Mononuclear cell (primary cell): ENCODE results near the gene GMPPB. TPM values are rescaled to one million over a fixed set of nuclear protein-coding genes. Genes with fewer than 3 reads are reported as not detected.
A peak's percentile ranks its signal among the peaks of the same experiment; 100 is the strongest.
"Not testable (repeated sequence)": the region's sequence is repeated elsewhere in the genome, so short reads cannot be mapped to it uniquely, and the experiment has no call there.

Experiments used
- H3K27me3 ChIP-seq: 2 replicates; pipeline ENCODE4 v1.6.0; 2011; ENCODE audit warnings: low read length, control low read depth; ENCODE audit not compliant: insufficient read depth
- H3K4me1 ChIP-seq: 2 replicates; pipeline ENCODE4 v1.5.1; 2011; ENCODE audit warnings: mild to moderate bottlenecking, low read length, control low read depth; ENCODE audit not compliant: insufficient read depth
- H3K4me3 ChIP-seq: 2 replicates; pipeline ENCODE4 v1.5.1; 2011; ENCODE audit warnings: mild to moderate bottlenecking, low read length, moderate library complexity
- H3K9me3 ChIP-seq: 2 replicates; pipeline ENCODE4 v1.5.1; 2011; ENCODE audit warnings: low read depth, mild to moderate bottlenecking, control low read depth, low read length
- total RNA-seq: library from RNA; depleted of rRNA; stranded (reverse); fragments of >200 nt; gene quantifications from one replicate; pipeline ENCODE4 v1.2.3, GENCODE V29; 2012

GMPPB gene
- total RNA-seq, 1 donor, result 13.3 TPM

- H3K4me1 ChIP-seq, result peaks cover 19% of the 10 kb centered on the region
- H3K9me3 ChIP-seq, H3K4me3 ChIP-seq, H3K27me3 ChIP-seq: not testable (repeated sequence)
Observed at GRCh38 chr3:49694409-49695070, 29.2 kb downstream of the GMPPB start.

- H3K4me1 ChIP-seq, result peaks cover 31% of the 10 kb centered on the region
- H3K27me3 ChIP-seq, H3K9me3 ChIP-seq: not testable (repeated sequence)
Observed at GRCh38 chr3:49691481-49691880, 32.3 kb downstream of the GMPPB start.

DNA sequence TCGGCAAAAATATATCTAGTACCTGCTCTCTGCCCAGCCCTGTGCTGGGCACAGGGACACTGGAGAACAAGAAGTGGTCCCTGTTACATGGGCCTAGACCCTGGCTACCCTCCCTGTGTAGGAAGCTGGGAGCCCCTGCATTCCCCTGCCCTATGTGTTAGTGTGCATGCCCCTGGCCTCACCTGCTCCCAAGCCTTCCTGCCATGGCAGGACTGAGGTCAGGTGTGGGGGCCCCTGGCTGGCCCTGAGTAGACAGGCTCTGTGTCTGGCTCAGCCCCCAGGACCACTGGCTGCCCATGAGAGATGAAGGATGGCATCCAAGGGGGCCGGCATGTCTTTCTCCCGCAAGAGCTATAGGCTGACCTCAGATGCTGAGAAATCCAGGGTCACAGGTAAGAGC is 32.9 kb downstream of the GMPPB start:
- not testable (repeated sequence) for H3K27me3 ChIP-seq, H3K4me3 ChIP-seq, H3K9me3 ChIP-seq
- peaks cover 34% of the 10 kb centered on the region for H3K4me1 ChIP-seq

More at GRCh38 chr3:49691481-49691880, 32.3 kb downstream of the GMPPB start:
- not testable (repeated sequence) for H3K4me3 ChIP-seq

GRCh38 chr3:49689908-49690624 is 33.7 kb downstream of the GMPPB start:
- not testable (repeated sequence) for H3K27me3 ChIP-seq, H3K9me3 ChIP-seq
- Histone ChIP-seq H3K4me3 (peak overlapping the region; percentile 95), H3K4me1 (peaks cover 34% of the 10 kb centered on the region)

DNA sequence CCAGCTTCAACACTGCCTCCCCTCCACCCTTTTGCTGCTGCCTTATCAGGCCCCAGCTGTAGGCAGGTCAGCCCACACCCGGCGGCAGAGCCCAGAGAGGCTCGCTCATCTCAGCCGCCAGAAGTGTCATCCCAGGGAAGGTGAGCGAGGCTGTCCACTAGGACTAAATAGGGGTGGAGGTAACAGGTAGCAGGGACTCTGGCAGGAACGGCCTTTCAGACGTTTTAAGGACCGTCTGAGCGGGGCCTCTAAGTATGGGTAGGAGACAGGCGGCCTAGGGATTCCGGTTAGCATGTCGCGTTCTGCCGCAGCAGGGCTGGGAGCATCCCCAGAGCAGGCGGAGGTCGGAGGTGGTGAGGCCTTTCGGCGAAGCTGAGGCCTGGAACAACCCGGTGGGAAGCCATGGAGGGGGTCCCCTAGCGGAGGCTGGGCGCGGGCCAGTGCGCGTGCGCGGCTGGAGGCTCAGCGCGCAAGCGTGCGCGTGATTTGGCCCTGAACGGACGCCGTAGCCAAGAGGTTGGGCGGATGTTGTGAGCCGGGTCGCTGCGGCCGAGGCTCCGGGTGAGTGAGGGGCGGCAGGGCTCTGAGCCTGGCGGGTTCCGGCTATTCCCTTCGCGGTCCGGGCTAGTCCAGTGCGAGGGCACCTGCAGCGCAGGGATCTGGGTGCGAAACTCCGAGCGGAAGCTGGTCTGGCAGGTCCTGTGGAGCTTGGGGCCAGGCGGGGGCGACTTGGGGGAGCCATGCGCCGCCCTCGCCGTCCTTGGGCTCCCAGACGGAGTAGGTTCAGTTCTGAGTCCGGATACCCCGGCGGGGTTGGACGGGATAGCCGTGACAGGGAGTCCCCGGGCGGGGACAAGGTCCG is 34.5 kb downstream of the GMPPB start, which contains the start of the genes MST1 and RNF123:
Gene MST1, minus strand, starts transcription at position 429 of the 862 bp plus-strand sequence. CDS start 783 bp downstream, outside the sequence.
Gene RNF123, plus strand, starts transcription at position 512 of the 862 bp plus-strand sequence. CDS start 1,609 bp downstream, outside the sequence.
- H3K27me3 ChIP-seq, result no peaks in the 10 kb centered on the region
- peak within 1 kb of the TSS; percentile 95 for H3K4me3 ChIP-seq
- H3K9me3 ChIP-seq, result no peaks in the 10 kb centered on the region
- H3K4me1 ChIP-seq, result peaks cover 34% of the 10 kb centered on the region

DNA sequence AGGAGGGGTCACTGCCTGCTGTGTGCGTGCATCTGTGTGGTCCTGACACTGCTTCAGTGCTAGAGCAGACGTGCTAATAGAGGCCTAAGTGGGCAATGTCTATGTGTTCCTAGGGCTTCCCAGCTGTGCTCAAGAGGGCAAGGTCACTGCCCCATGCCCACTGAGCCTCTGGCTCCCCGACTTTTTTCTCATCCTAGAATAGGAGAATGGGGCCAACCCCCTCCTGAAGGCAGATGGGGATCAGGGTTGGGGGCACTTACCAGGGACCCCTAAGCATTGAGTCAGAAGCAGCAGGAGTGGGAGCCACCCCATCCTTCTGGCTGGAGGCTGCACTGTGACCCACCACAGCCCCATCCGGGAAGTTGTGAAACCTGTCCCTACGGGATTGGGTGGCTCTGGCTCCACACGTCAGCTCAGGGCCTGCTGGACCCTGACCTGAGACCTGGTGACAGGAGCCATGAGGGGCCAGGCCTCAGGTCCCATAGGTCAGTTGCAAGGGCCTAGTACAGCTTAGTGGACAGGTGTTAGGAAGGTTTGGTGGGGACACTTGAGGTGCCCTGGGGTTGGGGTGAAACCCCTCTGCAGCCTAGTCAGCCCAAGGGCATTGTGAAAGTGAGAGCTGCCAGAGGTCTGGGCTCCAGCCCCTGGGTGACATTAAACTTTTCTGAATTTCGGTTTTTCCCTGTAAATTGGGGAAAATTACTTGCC is 35.3 kb downstream of the GMPPB start:
- not testable (repeated sequence) for H3K9me3 ChIP-seq, H3K27me3 ChIP-seq
- H3K4me1 ChIP-seq, result peaks cover 34% of the 10 kb centered on the region
- H3K4me3 ChIP-seq, result peak overlapping the region; percentile 95

- H3K27me3 ChIP-seq, H3K4me3 ChIP-seq, H3K9me3 ChIP-seq: not testable (repeated sequence)
- H3K4me1 ChIP-seq, result peaks cover 34% of the 10 kb centered on the region
Observed at GRCh38 chr3:49687424-49687795, 36.3 kb downstream of the GMPPB start.

DNA sequence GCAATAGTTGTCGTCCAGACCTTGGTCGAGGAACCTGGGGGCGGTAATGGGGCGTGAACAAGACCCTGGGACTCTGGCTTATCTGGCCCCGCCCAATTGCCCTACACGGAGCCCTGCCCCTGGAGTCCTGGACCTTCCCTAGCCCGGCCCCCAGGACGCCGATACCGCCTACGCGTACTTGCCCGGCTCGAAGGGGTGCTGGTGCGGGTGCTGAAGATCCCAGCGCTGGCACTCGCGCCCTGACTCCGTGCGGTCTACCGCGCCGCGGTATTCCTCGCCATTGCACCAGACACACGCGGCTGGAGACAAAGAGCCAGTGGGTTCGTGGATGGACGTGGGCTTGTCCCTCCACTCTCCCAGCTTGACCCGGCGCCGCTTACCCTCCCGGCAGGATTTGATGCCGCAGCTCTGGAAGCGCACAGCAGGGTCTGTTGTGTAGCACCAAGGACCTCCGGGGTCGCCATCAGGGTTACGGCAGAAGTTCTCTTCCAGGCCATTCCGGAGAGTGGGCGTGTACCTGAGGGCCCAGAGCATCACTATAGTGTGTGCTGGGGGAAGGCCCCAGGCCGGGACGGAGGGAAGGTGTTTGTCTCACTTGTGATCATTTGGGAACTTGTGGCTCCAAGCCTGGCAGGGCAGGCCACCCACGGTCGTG is 36.9 kb downstream of the GMPPB start:
- not testable (repeated sequence) for H3K4me3 ChIP-seq, H3K9me3 ChIP-seq, H3K27me3 ChIP-seq
- H3K4me1 ChIP-seq, result peaks cover 34% of the 10 kb centered on the region

- H3K9me3 ChIP-seq, H3K27me3 ChIP-seq, H3K4me3 ChIP-seq: not testable (repeated sequence)
- H3K4me1 ChIP-seq, result peaks cover 31% of the 10 kb centered on the region
Observed at GRCh38 chr3:49686346-49686745, 37.4 kb downstream of the GMPPB start.

DNA sequence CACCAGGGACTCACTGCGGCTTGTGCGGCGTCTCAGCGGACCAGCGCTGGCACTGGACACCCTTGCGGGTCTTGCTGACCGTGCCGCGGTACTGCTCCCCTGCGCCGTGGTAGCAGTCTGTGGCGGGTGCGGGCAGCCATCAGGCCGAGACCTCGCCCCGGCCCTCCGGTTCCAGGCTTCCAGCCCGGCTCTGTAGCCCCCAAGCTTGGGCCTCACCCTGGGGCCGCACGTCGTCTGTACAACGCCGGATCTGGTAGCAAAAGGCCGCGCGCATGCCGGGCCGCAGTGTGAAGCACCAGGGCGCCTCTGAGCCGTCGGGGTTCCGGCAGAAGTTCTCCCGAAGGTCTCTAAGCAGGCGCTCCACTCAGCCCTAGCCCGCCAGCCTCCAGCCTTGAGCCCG is 37.9 kb downstream of the GMPPB start:
- not testable (repeated sequence) for H3K27me3 ChIP-seq, H3K4me3 ChIP-seq, H3K9me3 ChIP-seq
- H3K4me1 ChIP-seq, result peaks cover 26% of the 10 kb centered on the region

DNA sequence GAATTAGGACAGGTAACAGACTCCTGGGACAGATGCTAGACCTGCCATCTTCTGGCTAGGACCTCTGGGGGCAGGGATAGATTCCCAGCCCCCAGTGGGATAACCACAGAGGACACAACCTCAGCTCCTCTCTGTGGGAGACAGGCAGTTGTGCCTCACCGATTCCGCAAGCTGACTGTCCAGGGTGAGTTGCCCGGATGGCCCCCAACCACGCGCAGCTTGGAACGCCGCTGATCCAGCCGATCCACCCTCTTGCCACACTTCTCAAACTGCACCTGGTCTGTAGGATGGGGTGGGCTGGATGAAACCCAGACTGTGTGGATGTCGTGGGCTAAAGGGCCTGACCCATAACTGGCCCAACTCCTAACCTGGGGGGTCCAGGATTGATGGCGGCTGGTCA is 38.6 kb downstream of the GMPPB start:
- not testable (repeated sequence) for H3K4me3 ChIP-seq, H3K9me3 ChIP-seq, H3K27me3 ChIP-seq
- peaks cover 18% of the 10 kb centered on the region for H3K4me1 ChIP-seq

- H3K9me3 ChIP-seq, H3K4me3 ChIP-seq, H3K27me3 ChIP-seq: not testable (repeated sequence)
- peaks cover 15% of the 10 kb centered on the region for H3K4me1 ChIP-seq
Observed at GRCh38 chr3:49684453-49684852, 39.3 kb downstream of the GMPPB start.

DNA sequence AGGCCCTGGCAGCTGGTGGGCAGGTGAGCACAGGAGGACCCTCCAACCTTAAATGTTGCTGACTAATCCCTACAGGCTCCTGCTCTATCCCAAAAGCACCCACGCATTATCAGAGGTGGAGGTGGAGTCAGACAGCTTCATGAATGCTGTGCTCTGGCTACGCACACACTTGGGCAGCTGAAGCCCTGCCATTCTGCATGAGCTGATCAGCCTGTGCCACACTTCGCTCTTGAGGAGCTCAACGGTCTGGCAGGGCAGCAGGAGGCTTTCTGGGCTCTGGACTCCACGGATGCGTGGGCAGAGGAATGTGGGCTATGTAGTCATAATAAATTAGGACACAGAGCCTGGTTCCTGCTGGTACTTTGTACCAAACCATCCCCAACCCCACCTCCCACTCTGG is 40.6 kb downstream of the GMPPB start:
- H3K4me3 ChIP-seq, result no peak overlapping the region
- no peaks in the 10 kb centered on the region for H3K27me3 ChIP-seq
- H3K9me3 ChIP-seq, result no peaks in the 10 kb centered on the region
- H3K4me1 ChIP-seq, result peaks cover 8% of the 10 kb centered on the region

GRCh38 chr3:49681543-49681942 is 42.2 kb downstream of the GMPPB start:
- Histone ChIP-seq H3K27me3 (no peaks in the 10 kb centered on the region), H3K4me1 (peaks cover 3% of the 10 kb centered on the region), H3K9me3 (no peaks in the 10 kb centered on the region), H3K4me3 (no peak overlapping the region)
